Aorta (tissue), 5 donors: Measurements from ENCODE around the gene C2CD4A. TPM values are rescaled to one million over a fixed set of nuclear protein-coding genes. Genes with fewer than 3 reads are reported as not detected.

Source experiments
- ATAC-seq: fragments of 200-7000 bp; cut with Tn5 transposase; one replicate; pipeline ENCODE4 v1.9.1; 2022; ENCODE audit warnings: moderate library complexity; ENCODE audit not compliant: low FRiP score
- DNase-seq, 2 donors: peaks; one replicate each; pipeline ENCODE4 v3.0.0-alpha.2; 2020
- H3K27ac ChIP-seq, 2 donors: one replicate each; pipeline ENCODE4 v1.5.1; 2013; ENCODE audit warnings: low read length in 2 of 2, mild to moderate bottlenecking in 2 of 2, moderate library complexity in 2 of 2, control low read depth in 1 of 2, inconsistent platforms in 1 of 2, low read depth in 1 of 2
- H3K27me3 ChIP-seq, 2 donors: one replicate each; pipeline ENCODE4 v1.6.1; 2013; ENCODE audit warnings: control low read depth in 1 of 2, low read length in 1 of 2, mild to moderate bottlenecking in 1 of 2, moderate library complexity in 1 of 2; ENCODE audit not compliant: insufficient read depth in 2 of 2, control insufficient read depth in 1 of 2
- H3K36me3 ChIP-seq, 2 donors: one replicate each; pipeline ENCODE4 v1.6.1; 2013; ENCODE audit warnings: control low read depth in 1 of 2, low read length in 1 of 2, mild to moderate bottlenecking in 1 of 2; ENCODE audit not compliant: insufficient read depth in 2 of 2, control insufficient read depth in 1 of 2
- H3K4me1 ChIP-seq, 2 donors: one replicate each; pipeline ENCODE4 v1.6.1; 2013; ENCODE audit warnings: low read length in 2 of 2, control low read depth in 1 of 2, mild to moderate bottlenecking in 1 of 2, moderate library complexity in 1 of 2; ENCODE audit not compliant: insufficient read depth in 2 of 2, control insufficient read depth in 1 of 2
- H3K4me3 ChIP-seq, 2 donors: one replicate each; pipeline ENCODE4 v1.5.1; 2013; ENCODE audit warnings: low read length in 2 of 2, control low read depth in 1 of 2, mild to moderate bottlenecking in 1 of 2
- H3K9me3 ChIP-seq: one replicate; pipeline ENCODE4 v1.6.1; 2013; ENCODE audit warnings: mild to moderate bottlenecking, low read length; ENCODE audit not compliant: control insufficient read depth
- WGBS, 2 donors: extraction: QIAGEN DNeasy Blood & Tissue Kit; methylation state at CpG; one replicate each; pipeline ENCODE4 v1.1.7; 2013; 5-methylcytosine and 5-hydroxymethylcytosine counted together
- intact Hi-C, 2 donors: fragments of 100-400 bp; cut with DNase I; formaldehyde crosslinking; loops; one replicate each; pipeline versions ENCODE4 v1.14.2 to v1.15.0; 2022
- long read RNA-seq, 2 donors: library from polyadenylated mRNA; unstranded; transcript quantifications; one replicate each; pipeline ENCODE4 v2.0.0, GENCODE V29; 2020 to 2021
- polyA plus RNA-seq, 2 donors: library from polyadenylated mRNA; stranded (reverse); fragments of 200-250 nt; gene quantifications; one replicate each; pipeline ENCODE4 v1.2.3, GENCODE V29; 2013
- total RNA-seq, 2 donors: library from RNA; stranded (reverse); fragmentation: NEBNext Ultra II Directional; extraction: Animal tissue kit (Norgen Biotek cat#: 25700); gene quantifications; one replicate each; pipeline ENCODE4 v1.2.1, GENCODE V29; 2021
- donor health status: healthy with polysubstance abuse.
- donor health status: Bipolar disorder and iron deficiency.
- donor health status: DM: no; HTN: no; CAD: no.
- donor health status: DM: no; HTN: no; CAD: no.
- donor health status: DM: yes; HTN: yes; CAD: no.

Gene C2CD4A
- under 1 TPM; 0.19 to 0.36 TPM for total RNA-seq
- polyA plus RNA-seq, result not detected
- long read RNA-seq, donor 1, result 0 reads
- long read RNA-seq, donor 2, result 0 reads

GRCh38 chr15:62066663-62067447 lies at the start of gene C2CD4A:
Gene C2CD4A, plus strand, starts transcription at chr15:62066977. Its CDS starts 637 bp downstream, at chr15:62067614.
- peak; percentile 72 for ATAC-seq
- 3 to 4% methylated on average over 33 of the region's 33 CpGs for WGBS, 2 donors
- Histone ChIP-seq H3K36me3 (no peaks in the 10 kb centered on the region), H3K4me1 (no peaks in the 10 kb centered on the region), H3K9me3 (no peaks in the 10 kb centered on the region), H3K27me3 (no peaks in the 10 kb centered on the region), H3K4me3 (peak within 1 kb of the TSS; percentile 49 to 70), H3K27ac (no peak within 1 kb of the TSS)
- peak; percentile 76 to 88 for DNase-seq
- intact Hi-C loops, result no loop called here

GRCh38 chr15:62020576-62021160 lies 46.1 kb upstream of the C2CD4A start:
- ATAC-seq (no peak), DNase-seq (no peak)
- intact Hi-C loops, result no loop called here
- no peaks in the 10 kb centered on the region for H3K4me1 ChIP-seq
- no peak overlapping the region for H3K4me3 ChIP-seq
- 94 to 96% methylated on average over 3 of the region's 3 CpGs for WGBS, 2 donors
- H3K36me3 ChIP-seq, result peaks cover 0 to 2% of the 10 kb centered on the region in 2 donors
- no peak overlapping the region for H3K27ac ChIP-seq
- H3K27me3 ChIP-seq, result no peaks in the 10 kb centered on the region
- no peaks in the 10 kb centered on the region for H3K9me3 ChIP-seq

GRCh38 chr15:62021991-62022600 lies 44.7 kb upstream of the C2CD4A start:
- H3K4me1 ChIP-seq, result no peaks in the 10 kb centered on the region
- no peak overlapping the region for H3K27ac ChIP-seq
- H3K36me3 ChIP-seq, result peaks cover 0 to 2% of the 10 kb centered on the region in 2 donors
- DNase-seq, result no peak
- no peaks in the 10 kb centered on the region for H3K27me3 ChIP-seq
- intact Hi-C loops, result no loop called here
- WGBS, 2 donors, result 95% methylated on average over 3 of the region's 3 CpGs
- no peaks in the 10 kb centered on the region for H3K9me3 ChIP-seq
- H3K4me3 ChIP-seq, result no peak overlapping the region
- ATAC-seq, result no peak

GRCh38 chr15:62026487-62027262 lies 40.1 kb upstream of the C2CD4A start:
- intact Hi-C loops, result no loop called here
- no peaks in the 10 kb centered on the region for H3K36me3 ChIP-seq
- WGBS, 2 donors, result 89 to 92% methylated on average over 2 of the region's 2 CpGs

GRCh38 chr15:62027263-62027565 lies 39.6 kb upstream of the C2CD4A start:
- intact Hi-C loops, result no loop called here
- Histone ChIP-seq H3K4me3 (no peak overlapping the region), H3K36me3 (no peaks in the 10 kb centered on the region), H3K27me3 (no peaks in the 10 kb centered on the region), H3K4me1 (no peaks in the 10 kb centered on the region), H3K9me3 (no peaks in the 10 kb centered on the region), H3K27ac (no peak overlapping the region)
- 93 to 94% methylated on average over 3 of the region's 3 CpGs for WGBS, 2 donors
- DNase-seq, result no peak
- ATAC-seq, result no peak

More at GRCh38 chr15:62026487-62027262, 40.1 kb upstream of the C2CD4A start:
- Histone ChIP-seq H3K4me1 (no peaks in the 10 kb centered on the region), H3K27ac (no peak overlapping the region), H3K4me3 (no peak overlapping the region), H3K27me3 (no peaks in the 10 kb centered on the region), H3K9me3 (no peaks in the 10 kb centered on the region)
- no peak for DNase-seq
- ATAC-seq, result no peak

GRCh38 chr15:62027916-62028315 lies 38.9 kb upstream of the C2CD4A start:
- Histone ChIP-seq H3K9me3 (no peaks in the 10 kb centered on the region), H3K36me3 (no peaks in the 10 kb centered on the region), H3K4me1 (no peaks in the 10 kb centered on the region), H3K27ac (no peak overlapping the region), H3K27me3 (no peaks in the 10 kb centered on the region), H3K4me3 (no peak overlapping the region)
- intact Hi-C loops, result no loop called here
- WGBS, 2 donors, result 89 to 93% methylated on average over 5 of the region's 5 CpGs
- DNase-seq (no peak), ATAC-seq (no peak)

- WGBS, 2 donors, result 43 to 52% methylated on average over 2 of the region's 2 CpGs
- no peaks in the 10 kb centered on the region for H3K9me3 ChIP-seq
- DNase-seq, result no peak
- H3K27me3 ChIP-seq, result no peaks in the 10 kb centered on the region
- H3K36me3 ChIP-seq, result peaks cover 0 to 2% of the 10 kb centered on the region in 2 donors
- ATAC-seq, result no peak
- intact Hi-C loops, result no loop called here
- no peak overlapping the region for H3K4me3 ChIP-seq
- no peak overlapping the region for H3K27ac ChIP-seq
- peaks cover 0 to 4% of the 10 kb centered on the region in 2 donors for H3K4me1 ChIP-seq
Measured at GRCh38 chr15:62035256-62035924, 31.4 kb upstream of the C2CD4A start.

GRCh38 chr15:62046078-62046743 lies 20.6 kb upstream of the C2CD4A start:
- no peaks in the 10 kb centered on the region for H3K36me3 ChIP-seq
- no peak overlapping the region for H3K4me3 ChIP-seq
- WGBS, 2 donors, result 75 to 90% methylated on average over 5 of the region's 5 CpGs
- ATAC-seq, result no peak
- intact Hi-C loops, result no loop called here
- no peak for DNase-seq
- H3K27ac ChIP-seq, result no peak overlapping the region
- H3K4me1 ChIP-seq, result peaks cover 0 to 2% of the 10 kb centered on the region in 2 donors
- no peaks in the 10 kb centered on the region for H3K27me3 ChIP-seq
- H3K9me3 ChIP-seq, result no peaks in the 10 kb centered on the region
